GM18526 (cell line): ENCODE measurements around the gene NCOR2.
A peak's percentile ranks its signal among the peaks of the same experiment; 100 is the strongest.

Experiments used
- POLR2A ChIP-seq: IDR thresholded peaks from 3 replicates; pipeline ENCODE4 v1.6.1; 2011; ENCODE audit not compliant: insufficient read length; ENCODE audit errors: extremely low read depth

The NCOR2 gene

GRCh38 chr12:124566997-124567672 is at the start of gene NCOR2:
NCOR2 (minus strand) TSS chr12:124567612; CDS start chr12:124495251, 72,361 bp downstream.
- TF ChIP-seq POLR2A: peak; percentile 32

GRCh38 chr12:124616394-124617221 is 49.2 kb upstream of the NCOR2 start:
- TF ChIP-seq POLR2A: no peak

- TF ChIP-seq POLR2A: no peak
Measured at GRCh38 chr12:124614512-124615292, 47.3 kb upstream of the NCOR2 start.

- TF ChIP-seq POLR2A: no peak
Measured at GRCh38 chr12:124613151-124613585, 45.8 kb upstream of the NCOR2 start.

- no peak for TF ChIP-seq POLR2A
Measured at GRCh38 chr12:124612410-124612680, 44.9 kb upstream of the NCOR2 start.

GRCh38 chr12:124611559-124612409 is 44.4 kb upstream of the NCOR2 start:
- TF ChIP-seq POLR2A: no peak

- TF ChIP-seq POLR2A: no peak
Measured at GRCh38 chr12:124610629-124611558, 43.5 kb upstream of the NCOR2 start.

GRCh38 chr12:124610021-124610612 is 42.7 kb upstream of the NCOR2 start:
- no peak for TF ChIP-seq POLR2A

GRCh38 chr12:124609041-124609989 is 41.9 kb upstream of the NCOR2 start:
- TF ChIP-seq POLR2A: no peak

- TF ChIP-seq POLR2A: no peak
Measured at GRCh38 chr12:124608450-124608870, 41.0 kb upstream of the NCOR2 start.

GRCh38 chr12:124607681-124608425 is 40.4 kb upstream of the NCOR2 start:
- no peak for TF ChIP-seq POLR2A
